Colonic mucosa (tissue), 4 donors: Measurements from ENCODE around the gene DNAH10. TPM values are rescaled to one million over a fixed set of nuclear protein-coding genes. Genes with fewer than 3 reads are reported as not detected.

ENCODE experiments used
- DNase-seq: peaks from one replicate; pipeline ENCODE4 v3.0.0-alpha.2; 2020
- H3K27ac ChIP-seq: fragments of 200-600 bp; one replicate; pipeline ENCODE4 v1.8.0; 2021
- H3K27me3 ChIP-seq: fragments of 200-600 bp; one replicate; pipeline ENCODE4 v1.8.0; 2021
- H3K36me3 ChIP-seq: fragments of 200-600 bp; one replicate; pipeline ENCODE4 v1.8.0; 2021
- H3K4me1 ChIP-seq: fragments of 200-600 bp; one replicate; pipeline ENCODE4 v1.8.0; 2021; ENCODE audit warnings: mild to moderate bottlenecking
- H3K4me3 ChIP-seq: fragments of 200-600 bp; one replicate; pipeline ENCODE4 v1.8.0; 2021
- H3K9ac ChIP-seq, 2 donors: one replicate each; pipeline ENCODE4 v1.7.0; 2013; ENCODE audit warnings: control low read depth in 2 of 2, low read depth in 2 of 2, low read length in 2 of 2
- H3K9me3 ChIP-seq: fragments of 200-600 bp; one replicate; pipeline ENCODE4 v1.8.0; 2021
- CTCF ChIP-seq: fragments of 200-600 bp; IDR thresholded peaks from one replicate; pipeline ENCODE4 v1.8.0; 2022; ENCODE audit warnings: antibody characterized with exemption, mild to moderate bottlenecking
- intact Hi-C: fragments of 100-400 bp; cut with DNase I; formaldehyde crosslinking; loops from one replicate; pipeline ENCODE4 v1.14.1; 2022
- total RNA-seq, 2 donors: library from RNA; stranded (reverse); fragmentation: NEBNext Ultra II Directional in 1 of 2; extraction: Animal tissue kit (Norgen Biotek cat#: 25700) in 1 of 2; gene quantifications; one replicate each; pipeline ENCODE4 v1.2.1, GENCODE V29; 2021
- donor health status: healthy.
- donor health status: DM: no; HTN: no; CAD: no.
- donor health status: DM: no; HTN: no; CAD: no.

DNAH10 gene
- total RNA-seq, 2 donors from 2014 or later: 0.32 to 0.35 TPM

DNA sequence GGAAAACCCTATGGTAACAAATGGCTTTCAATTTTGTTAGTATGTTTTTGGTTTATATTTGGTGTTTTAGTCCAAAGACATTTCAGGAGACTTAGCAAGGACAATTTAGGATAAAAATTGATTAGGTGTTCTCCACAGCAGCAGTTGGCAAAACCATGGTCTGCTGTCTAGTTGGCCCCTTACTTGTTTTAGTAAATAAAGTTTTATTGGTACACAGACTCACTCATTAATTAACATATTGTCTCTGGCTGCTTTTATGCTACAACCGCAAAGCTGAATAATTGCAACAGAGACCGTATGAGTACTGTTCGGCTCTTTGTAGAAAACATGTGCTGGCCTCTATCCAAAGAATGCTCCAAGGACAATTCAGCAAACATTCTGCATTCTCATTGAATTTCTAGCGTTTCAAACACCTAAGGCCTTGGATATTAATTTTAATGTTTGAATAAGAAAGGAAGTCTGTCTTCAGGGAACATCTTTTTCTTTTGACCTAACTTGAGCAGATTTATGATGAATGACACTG lies 132.8 kb downstream of the DNAH10 start:
- Histone ChIP-seq H3K27me3 (no peaks in the 10 kb centered on the region), H3K4me3 (no peak overlapping the region), H3K9ac (no peak overlapping the region), H3K4me1 (no peaks in the 10 kb centered on the region), H3K9me3 (no peaks in the 10 kb centered on the region), H3K27ac (no peak overlapping the region), H3K36me3 (no peaks in the 10 kb centered on the region)
- no peak for DNase-seq
- intact Hi-C loops: no loop called here
- TF ChIP-seq CTCF: no peak

DNA sequence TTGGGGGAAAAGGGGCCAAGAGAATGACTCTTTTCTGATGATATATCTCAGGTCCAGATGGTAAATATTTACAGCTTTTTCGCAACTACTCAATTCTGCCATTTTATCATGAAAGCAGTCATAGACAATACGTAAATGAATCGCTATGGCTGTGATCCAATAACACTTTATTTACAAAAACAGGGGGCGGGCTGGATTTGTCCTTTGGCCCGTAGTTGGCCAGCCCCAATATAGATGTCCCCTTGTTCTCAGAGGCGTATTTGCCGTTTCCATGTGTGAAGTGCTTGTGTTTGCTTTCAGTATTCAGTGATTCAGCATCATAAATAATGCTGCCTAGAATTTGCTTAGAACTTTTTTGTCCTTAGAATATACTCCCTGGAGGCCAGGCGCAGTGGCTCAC lies 133.3 kb downstream of the DNAH10 start:
- Histone ChIP-seq H3K4me3 (no peak overlapping the region), H3K9ac (no peak overlapping the region), H3K27me3 (no peaks in the 10 kb centered on the region), H3K9me3 (no peaks in the 10 kb centered on the region), H3K27ac (no peak overlapping the region), H3K4me1 (no peaks in the 10 kb centered on the region), H3K36me3 (no peaks in the 10 kb centered on the region)
- intact Hi-C loops: no loop called here
- TF ChIP-seq CTCF: no peak
- no peak for DNase-seq

DNA sequence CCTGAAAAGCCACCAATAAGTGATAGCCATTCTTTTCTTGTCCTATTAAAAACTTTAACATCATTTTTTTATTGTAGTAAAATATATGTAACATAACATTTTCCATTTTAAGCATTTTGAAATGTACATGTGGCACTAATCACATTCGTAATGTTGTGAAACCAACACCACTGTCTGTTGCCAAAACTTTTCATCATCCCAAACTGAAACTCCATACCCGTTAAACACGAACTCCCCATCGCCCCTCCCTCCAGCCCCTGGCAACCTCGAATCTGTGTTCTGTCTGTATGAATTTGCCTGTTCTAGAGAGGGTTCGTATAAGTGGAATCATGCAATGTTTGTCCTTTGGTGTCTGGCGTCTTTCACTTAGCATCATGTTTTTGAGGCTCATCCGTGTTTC lies 134.7 kb downstream of the DNAH10 start:
- no peak for DNase-seq
- TF ChIP-seq CTCF: no peak
- intact Hi-C loops: no loop called here
- Histone ChIP-seq H3K4me1 (no peaks in the 10 kb centered on the region), H3K36me3 (no peaks in the 10 kb centered on the region), H3K27me3 (no peaks in the 10 kb centered on the region), H3K9ac (no peak overlapping the region), H3K4me3 (no peak overlapping the region), H3K9me3 (no peaks in the 10 kb centered on the region), H3K27ac (no peak overlapping the region)

DNA sequence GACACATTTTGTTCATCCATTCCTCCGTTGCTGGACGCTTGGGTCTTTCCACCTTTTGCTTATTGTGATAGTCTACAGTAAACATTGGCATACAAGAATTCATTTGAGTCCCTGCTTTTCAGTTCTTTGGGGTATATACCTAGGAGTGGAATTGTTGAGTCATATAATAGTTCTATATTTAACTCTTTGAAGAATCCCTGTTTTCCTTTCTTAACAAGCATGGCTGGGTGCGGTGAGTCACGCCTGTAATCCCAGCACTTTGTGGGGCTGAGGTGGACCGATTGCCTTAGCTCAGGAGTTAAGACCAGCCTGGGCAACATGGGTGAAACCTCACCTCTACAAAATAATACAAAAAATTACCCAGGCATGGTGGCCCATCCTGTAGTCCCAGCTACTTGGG lies 135.1 kb downstream of the DNAH10 start:
- Histone ChIP-seq H3K9ac (no peak overlapping the region), H3K27ac (no peak overlapping the region), H3K27me3 (no peaks in the 10 kb centered on the region), H3K4me3 (no peak overlapping the region), H3K4me1 (no peaks in the 10 kb centered on the region), H3K9me3 (no peaks in the 10 kb centered on the region), H3K36me3 (no peaks in the 10 kb centered on the region)
- intact Hi-C loops: no loop called here
- TF ChIP-seq CTCF: no peak
- DNase-seq: no peak

DNA sequence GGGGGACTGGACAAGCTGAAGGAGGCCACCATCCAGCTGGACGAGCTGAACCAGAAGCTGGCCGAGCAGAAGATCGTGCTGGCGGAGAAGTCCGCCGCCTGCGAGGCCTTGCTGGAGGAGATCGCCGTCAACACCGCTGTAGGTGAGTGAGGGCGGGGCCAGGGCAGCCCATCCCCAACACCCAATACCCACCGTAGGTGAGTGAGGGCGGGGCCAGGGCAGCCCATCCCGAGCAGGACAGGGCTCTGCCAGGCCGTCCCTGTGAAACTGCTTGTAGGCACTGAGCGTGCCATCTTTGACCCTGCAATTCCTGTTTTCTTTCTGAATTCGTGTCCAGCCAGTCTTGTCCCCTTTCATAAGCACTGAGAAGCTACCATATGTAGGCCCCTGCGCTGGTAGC lies 136.6 kb downstream of the DNAH10 start:
- Histone ChIP-seq H3K36me3 (no peaks in the 10 kb centered on the region), H3K4me3 (no peak overlapping the region), H3K9ac (no peak overlapping the region), H3K27me3 (no peaks in the 10 kb centered on the region), H3K27ac (no peak overlapping the region), H3K9me3 (no peaks in the 10 kb centered on the region), H3K4me1 (no peaks in the 10 kb centered on the region)
- TF ChIP-seq CTCF: no peak
- intact Hi-C loops: no loop called here
- DNase-seq: no peak

DNA sequence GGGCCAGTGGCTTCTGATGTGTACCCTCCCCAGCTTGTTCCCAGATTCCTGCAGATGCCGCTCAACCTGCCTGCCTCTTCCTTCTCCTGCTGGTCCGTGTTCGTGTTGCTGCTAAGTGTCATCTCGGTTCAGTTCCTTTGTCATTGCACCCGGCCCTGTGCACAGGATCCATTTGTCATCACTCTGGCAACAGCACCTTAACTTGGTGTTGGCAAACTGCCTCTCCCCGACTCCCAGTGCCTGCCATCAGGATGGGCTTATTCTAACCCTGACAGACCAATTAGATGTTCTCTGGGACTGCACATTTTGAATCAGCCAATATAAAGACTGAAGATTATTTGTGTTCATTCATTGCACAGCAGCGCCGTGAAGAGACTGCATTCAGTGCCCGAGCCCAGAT lies 137.3 kb downstream of the DNAH10 start:
- H3K9me3 ChIP-seq: no peaks in the 10 kb centered on the region
- H3K4me1 ChIP-seq: no peaks in the 10 kb centered on the region
- intact Hi-C loops: no loop called here
- H3K4me3 ChIP-seq: no peak overlapping the region
- no peak overlapping the region for H3K27ac ChIP-seq
- no peak overlapping the region for H3K9ac ChIP-seq
- H3K36me3 ChIP-seq: no peaks in the 10 kb centered on the region
- no peak for DNase-seq
- no peaks in the 10 kb centered on the region for H3K27me3 ChIP-seq
- no peak for TF ChIP-seq CTCF
